Progenitor cell of endocrine pancreas (in vitro differentiated cells): ENCODE data around the gene CRY2. TPM values are rescaled to one million over a fixed set of nuclear protein-coding genes. Genes with fewer than 3 reads are reported as not detected.

ENCODE experiments used
- DNase-seq: peaks from one replicate; pipeline ENCODE4 v3.0.0; 2021; ENCODE audit warnings: low spot score; ENCODE audit not compliant: unreplicated experiment
- H3K27ac Mint-ChIP-seq: 2 replicates; pipeline ENCODE4 v1.8.0; 2021; ENCODE audit warnings: mild to moderate bottlenecking, moderate library complexity, mixed read lengths
- H3K27me3 Mint-ChIP-seq: 2 replicates; pipeline ENCODE4 v1.8.0; 2021; ENCODE audit warnings: mixed read lengths
- H3K36me3 Mint-ChIP-seq: 2 replicates; pipeline ENCODE4 v1.8.0; 2022; ENCODE audit warnings: mixed read lengths; ENCODE audit not compliant: insufficient read depth
- H3K4me1 Mint-ChIP-seq: 2 replicates; pipeline ENCODE4 v1.8.0; 2021; ENCODE audit warnings: low read depth, mixed read lengths
- H3K4me3 Mint-ChIP-seq: 2 replicates; pipeline ENCODE4 v1.8.0; 2021; ENCODE audit warnings: low read depth, mild to moderate bottlenecking, moderate library complexity, mixed read lengths
- H3K9me3 Mint-ChIP-seq: 2 replicates; pipeline ENCODE4 v1.8.0; 2021; ENCODE audit warnings: low read depth, mixed read lengths
- total RNA-seq: library from RNA; stranded (reverse); gene quantifications from 2 replicates; pipeline ENCODE4 v1.2.1, GENCODE V29; 2021
- TF ChIP-seq, protein P1 (sequence below): fragments of 200-600 bp; sonication (generic); IDR thresholded peaks from one replicate; pipeline ENCODE4 v1.5.0; 2021; ENCODE audit warnings: antibody characterized with exemption, mild to moderate bottlenecking; ENCODE audit not compliant: unreplicated experiment

Gene CRY2
- total RNA-seq, 1 donor from 2014 or later = 34.1 TPM

DNA sequence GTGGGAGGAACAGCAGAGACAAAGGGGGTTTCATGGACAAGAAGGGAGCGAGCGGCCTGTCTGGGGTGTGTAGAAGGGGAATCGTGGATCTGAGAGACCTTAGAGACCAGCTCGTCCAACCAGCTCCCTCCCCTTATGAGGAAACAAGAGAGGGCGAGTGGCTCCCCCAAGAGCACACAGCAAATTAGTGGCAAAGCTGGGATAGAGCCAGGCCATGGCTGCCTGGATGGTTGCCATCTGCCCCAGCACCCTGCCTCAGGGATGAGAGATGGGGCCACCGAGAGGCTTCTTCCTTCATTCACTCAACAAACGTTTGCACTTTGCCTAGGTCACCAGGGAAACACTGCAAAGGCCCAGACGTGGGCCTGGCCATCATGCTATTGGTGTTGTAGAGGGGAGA lies 42.3 kb downstream of the CRY2 start:
- Mint-ChIP-seq H3K9me3 (no peaks in the 10 kb centered on the region), H3K36me3 (no peaks in the 10 kb centered on the region), H3K27ac (no peak overlapping the region), H3K4me1 (peaks cover 18% of the 10 kb centered on the region), H3K4me3 (no peak overlapping the region), H3K27me3 (peaks cover 8% of the 10 kb centered on the region)
- DNase-seq = no peak
- TF ChIP-seq, protein P1, sequence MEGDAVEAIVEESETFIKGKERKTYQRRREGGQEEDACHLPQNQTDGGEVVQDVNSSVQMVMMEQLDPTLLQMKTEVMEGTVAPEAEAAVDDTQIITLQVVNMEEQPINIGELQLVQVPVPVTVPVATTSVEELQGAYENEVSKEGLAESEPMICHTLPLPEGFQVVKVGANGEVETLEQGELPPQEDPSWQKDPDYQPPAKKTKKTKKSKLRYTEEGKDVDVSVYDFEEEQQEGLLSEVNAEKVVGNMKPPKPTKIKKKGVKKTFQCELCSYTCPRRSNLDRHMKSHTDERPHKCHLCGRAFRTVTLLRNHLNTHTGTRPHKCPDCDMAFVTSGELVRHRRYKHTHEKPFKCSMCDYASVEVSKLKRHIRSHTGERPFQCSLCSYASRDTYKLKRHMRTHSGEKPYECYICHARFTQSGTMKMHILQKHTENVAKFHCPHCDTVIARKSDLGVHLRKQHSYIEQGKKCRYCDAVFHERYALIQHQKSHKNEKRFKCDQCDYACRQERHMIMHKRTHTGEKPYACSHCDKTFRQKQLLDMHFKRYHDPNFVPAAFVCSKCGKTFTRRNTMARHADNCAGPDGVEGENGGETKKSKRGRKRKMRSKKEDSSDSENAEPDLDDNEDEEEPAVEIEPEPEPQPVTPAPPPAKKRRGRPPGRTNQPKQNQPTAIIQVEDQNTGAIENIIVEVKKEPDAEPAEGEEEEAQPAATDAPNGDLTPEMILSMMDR = no peak

DNA sequence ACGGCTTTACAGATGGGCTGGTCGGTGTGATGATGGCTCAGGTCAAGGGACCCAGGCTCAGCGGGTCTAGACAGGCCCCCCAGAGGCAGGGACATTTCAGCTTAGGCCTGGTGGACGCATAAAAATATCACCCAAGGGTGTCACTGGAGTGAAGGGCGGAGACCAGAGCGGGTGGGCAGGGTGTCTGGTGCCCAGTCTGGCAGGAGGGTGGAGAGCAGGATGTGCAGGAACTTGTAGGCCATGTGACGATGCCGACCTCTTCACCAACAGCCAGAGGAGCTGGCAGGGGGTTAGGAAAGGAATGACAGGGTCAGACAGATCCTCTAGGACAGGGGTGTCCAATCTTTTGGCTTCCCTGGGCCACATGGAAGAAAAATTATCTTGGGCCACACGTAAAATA lies 42.7 kb downstream of the CRY2 start:
- DNase-seq = no peak
- TF ChIP-seq, protein P1 = no peak
- H3K36me3 Mint-ChIP-seq = no peaks in the 10 kb centered on the region
- H3K9me3 Mint-ChIP-seq = no peaks in the 10 kb centered on the region
- H3K4me1 Mint-ChIP-seq = peaks cover 20% of the 10 kb centered on the region
- no peak overlapping the region for H3K27ac Mint-ChIP-seq
- no peak overlapping the region for H3K4me3 Mint-ChIP-seq
- H3K27me3 Mint-ChIP-seq = peaks cover 8% of the 10 kb centered on the region

DNA sequence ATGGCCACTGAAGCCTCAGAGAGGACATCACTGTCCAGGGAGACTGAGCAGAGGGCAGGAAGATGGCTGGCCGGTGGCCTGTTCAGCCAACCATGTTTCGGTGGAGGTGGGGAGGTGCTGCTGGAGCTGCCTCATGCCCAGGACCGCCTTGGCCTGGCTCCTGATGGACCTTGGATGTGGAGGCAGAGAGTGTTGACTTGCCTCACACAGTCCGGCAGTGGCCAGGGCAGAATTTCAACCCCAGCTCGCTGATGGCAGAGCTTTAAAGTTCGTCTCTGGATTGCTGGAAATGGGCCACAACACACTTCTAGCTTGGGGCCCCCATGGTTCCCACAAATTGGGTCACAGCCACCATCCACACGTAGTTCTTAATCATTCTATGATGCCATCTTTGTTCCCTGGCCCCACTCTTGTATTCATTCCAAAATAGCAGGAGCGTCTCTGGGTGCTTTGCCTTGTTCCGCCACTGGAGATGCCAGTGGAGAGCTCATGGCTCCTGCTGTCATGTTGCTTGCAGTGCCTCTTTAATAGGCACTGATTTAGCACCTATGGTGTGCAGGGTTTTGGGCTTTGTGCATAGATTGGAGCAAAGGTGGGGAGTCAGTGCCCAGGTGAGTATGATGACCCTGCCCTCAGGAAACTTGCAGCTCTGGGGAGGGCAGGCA lies 43.7 kb downstream of the CRY2 start:
- Mint-ChIP-seq H3K4me3 (no peak overlapping the region), H3K27ac (no peak overlapping the region)
- no peak for DNase-seq

DNA sequence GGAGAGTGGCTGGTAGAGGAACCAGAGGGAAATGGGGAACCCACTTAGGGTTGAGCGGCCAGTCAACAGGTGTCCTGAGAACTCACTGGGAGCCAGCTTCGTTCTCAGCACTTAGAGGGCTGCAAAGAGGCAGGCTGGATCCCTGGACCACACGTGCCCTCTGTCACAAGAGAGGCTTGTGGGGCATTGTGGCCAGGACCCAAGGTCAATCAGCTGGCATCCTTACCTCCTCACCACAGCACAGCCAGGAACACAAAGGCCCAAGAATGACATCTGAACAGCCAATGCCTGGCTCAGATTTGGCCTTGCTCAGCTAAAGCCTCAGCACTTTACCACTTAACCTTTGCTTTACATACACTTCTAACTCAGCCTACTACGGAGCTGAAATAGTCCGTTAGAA lies 45.6 kb downstream of the CRY2 start:
- H3K9me3 Mint-ChIP-seq = no peaks in the 10 kb centered on the region
- H3K27me3 Mint-ChIP-seq = peaks cover 4% of the 10 kb centered on the region
- H3K4me1 Mint-ChIP-seq = peaks cover 30% of the 10 kb centered on the region
- DNase-seq = no peak
- no peaks in the 10 kb centered on the region for H3K36me3 Mint-ChIP-seq
- no peak overlapping the region for H3K4me3 Mint-ChIP-seq
- peak overlapping the region; percentile 91 for H3K27ac Mint-ChIP-seq
- TF ChIP-seq, protein P1 = no peak

More for the DNA sequence above, 43.7 kb downstream of the CRY2 start:
- Mint-ChIP-seq H3K4me1 (peaks cover 25% of the 10 kb centered on the region), H3K27me3 (peaks cover 8% of the 10 kb centered on the region), H3K9me3 (no peaks in the 10 kb centered on the region), H3K36me3 (no peaks in the 10 kb centered on the region)
- TF ChIP-seq, protein P1 = no peak

DNA sequence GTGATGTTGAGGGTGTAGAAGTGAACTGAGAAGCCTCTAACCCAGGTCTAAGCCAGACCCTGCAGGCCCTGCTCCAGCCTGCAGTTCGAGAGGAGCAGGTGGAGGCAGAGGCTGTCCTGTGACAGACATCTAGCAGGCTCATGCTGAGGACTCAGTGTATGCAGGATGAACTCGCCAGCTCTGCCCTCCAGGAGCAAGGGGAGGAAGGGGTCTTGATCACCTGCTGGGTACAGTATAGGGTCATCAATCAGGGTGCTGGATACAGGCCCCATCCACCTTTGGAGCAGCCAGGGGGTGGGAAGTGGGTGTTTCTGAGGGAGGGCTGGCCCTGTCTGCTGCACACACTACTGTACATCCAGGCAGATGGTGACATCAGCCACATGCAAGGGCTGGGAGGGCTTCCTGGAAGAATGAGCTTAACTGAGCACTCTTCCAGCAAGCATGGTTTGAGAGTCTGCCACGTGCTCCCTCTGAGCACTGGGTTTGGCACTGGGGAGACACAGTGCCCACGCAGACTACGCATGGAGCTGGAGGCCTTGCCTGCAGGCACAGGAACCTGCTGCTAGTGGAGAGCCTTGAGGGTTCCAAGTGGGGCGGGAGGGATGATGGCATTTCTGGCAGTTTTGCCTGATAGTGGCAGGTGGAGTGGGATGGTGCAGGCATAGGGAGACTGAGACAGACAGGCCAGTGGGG lies 47.4 kb downstream of the CRY2 start:
- Mint-ChIP-seq H3K36me3 (no peaks in the 10 kb centered on the region), H3K27ac (no peak overlapping the region), H3K9me3 (no peaks in the 10 kb centered on the region), H3K27me3 (no peaks in the 10 kb centered on the region), H3K4me3 (no peak overlapping the region), H3K4me1 (peaks cover 30% of the 10 kb centered on the region)
- DNase-seq = no peak
- TF ChIP-seq, protein P1 = no peak
